Vagina (tissue), 2 donors: ENCODE measurements around the gene GRIK4. TPM values are rescaled to one million over a fixed set of nuclear protein-coding genes. Genes with fewer than 3 reads are reported as not detected.

Experiments used
- DNase-seq, 2 donors: peaks; one replicate each; pipeline ENCODE4 v3.0.0-alpha.2; 2017; ENCODE audit errors: extremely low spot score in 2 of 2
- H3K27ac ChIP-seq: fragments of 200-600 bp; sonication (generic); one replicate; pipeline ENCODE4 v1.5.1; 2019
- H3K27me3 ChIP-seq: fragments of 200-600 bp; sonication (generic); one replicate; pipeline ENCODE4 v1.5.1; 2019
- H3K36me3 ChIP-seq, 2 donors: fragments of 200-600 bp; sonication (generic); one replicate each; pipeline ENCODE4 v1.5.1; 2017 to 2019
- H3K4me1 ChIP-seq: fragments of 200-600 bp; sonication (generic); one replicate; pipeline ENCODE4 v1.5.1; 2019
- H3K4me3 ChIP-seq, 2 donors: fragments of 200-600 bp; sonication (generic); 1 replicate in 1 of 2; 2 replicates in 1 of 2; pipeline ENCODE4 v1.5.1; 2016 to 2019
- H3K9me3 ChIP-seq: fragments of 200-600 bp; sonication (generic); one replicate; pipeline ENCODE4 v1.5.1; 2019
- CTCF ChIP-seq, 3 experiments: fragments of 450-650 bp in 2 of 3; fragments of 200-600 bp in 1 of 3; sonication (generic) in 1 of 3; IDR thresholded peaks; one replicate each; pipeline ENCODE4 v1.5.1; 2017 to 2019; ENCODE audit warnings: antibody characterized with exemption in 3 of 3, mild to moderate bottlenecking in 2 of 3, moderate library complexity in 2 of 3
- POLR2A ChIP-seq, 2 donors: fragments of 450-650 bp; IDR thresholded peaks; one replicate each; pipeline ENCODE4 v1.6.1; 2017; ENCODE audit warnings: antibody characterized with exemption in 2 of 2, mild to moderate bottlenecking in 2 of 2, moderate library complexity in 2 of 2
- POLR2AphosphoS5 ChIP-seq, 2 donors: sonication (generic); formaldehyde crosslinking; IDR thresholded peaks; one replicate each; pipeline ENCODE4 v1.9.0; 2017; ENCODE audit warnings: antibody characterized with exemption in 2 of 2, mild to moderate bottlenecking in 2 of 2, low read depth in 1 of 2; ENCODE audit not compliant: insufficient read depth in 1 of 2
- intact Hi-C: fragments of 100-400 bp; cut with DNase I; formaldehyde crosslinking; loops from one replicate; pipeline ENCODE4 v1.15.1; 2023
- total RNA-seq: library from RNA; depleted of rRNA; stranded (reverse); fragments of >200 nt; gene quantifications from one replicate; pipeline ENCODE4 v1.2.3, GENCODE V29; 2016

Gene GRIK4
- total RNA-seq, 1 donor from 2014 or later = 0.25 TPM

GRCh38 chr11:120527111-120527761 lies 15.7 kb downstream of the GRIK4 start:
- TF ChIP-seq POLR2AphosphoS5 (IDR thresholded peaks at IDR 0.05; ENCODE audit: insufficient read depth in 1 of 2, low read depth in 1 of 2) (no peak), CTCF (IDR thresholded peaks at IDR 0.05) (no peak), POLR2A (IDR thresholded peaks at IDR 0.05) (no peak)
- Histone ChIP-seq H3K36me3 (no peaks in the 10 kb centered on the region), H3K4me1 (peaks cover 5% of the 10 kb centered on the region), H3K27me3 (no peaks in the 10 kb centered on the region), H3K27ac (no peak overlapping the region), H3K4me3 (no peak overlapping the region), H3K9me3 (no peaks in the 10 kb centered on the region)
- DNase-seq = no peak
- intact Hi-C loops = no loop called here

GRCh38 chr11:120528749-120529148 lies 17.2 kb downstream of the GRIK4 start:
- no peaks in the 10 kb centered on the region for H3K36me3 ChIP-seq
- no peak overlapping the region for H3K27ac ChIP-seq
- intact Hi-C loops = no loop called here
- no peaks in the 10 kb centered on the region for H3K27me3 ChIP-seq
- DNase-seq = no peak
- no peak for TF ChIP-seq POLR2AphosphoS5 (IDR thresholded peaks at IDR 0.05; ENCODE audit: insufficient read depth in 1 of 2, low read depth in 1 of 2)
- TF ChIP-seq CTCF (IDR thresholded peaks at IDR 0.05) = no peak
- TF ChIP-seq POLR2A (IDR thresholded peaks at IDR 0.05) = no peak
- H3K4me3 ChIP-seq = no peak overlapping the region
- no peaks in the 10 kb centered on the region for H3K9me3 ChIP-seq
- peaks cover 5% of the 10 kb centered on the region for H3K4me1 ChIP-seq

- no peaks in the 10 kb centered on the region for H3K27me3 ChIP-seq
- H3K4me1 ChIP-seq = peaks cover 5% of the 10 kb centered on the region
- H3K9me3 ChIP-seq = no peaks in the 10 kb centered on the region
- no peak overlapping the region for H3K4me3 ChIP-seq
- no peaks in the 10 kb centered on the region for H3K36me3 ChIP-seq
- intact Hi-C loops = no loop called here
- H3K27ac ChIP-seq = no peak overlapping the region
- no peak for DNase-seq
- TF ChIP-seq POLR2A (IDR thresholded peaks at IDR 0.05) (no peak), POLR2AphosphoS5 (IDR thresholded peaks at IDR 0.05; ENCODE audit: insufficient read depth in 1 of 2, low read depth in 1 of 2) (no peak), CTCF (IDR thresholded peaks at IDR 0.05) (no peak)
Measured at GRCh38 chr11:120529214-120529613, 17.7 kb downstream of the GRIK4 start.

GRCh38 chr11:120529911-120530310 lies 18.4 kb downstream of the GRIK4 start:
- TF ChIP-seq POLR2AphosphoS5 (IDR thresholded peaks at IDR 0.05; ENCODE audit: insufficient read depth in 1 of 2, low read depth in 1 of 2) (no peak), CTCF (IDR thresholded peaks at IDR 0.05) (no peak), POLR2A (IDR thresholded peaks at IDR 0.05) (no peak)
- intact Hi-C loops = no loop called here

GRCh38 chr11:120532082-120532831 lies 20.7 kb downstream of the GRIK4 start:
- Histone ChIP-seq H3K27me3 (no peaks in the 10 kb centered on the region), H3K36me3 (no peaks in the 10 kb centered on the region), H3K4me1 (peaks cover 3% of the 10 kb centered on the region), H3K4me3 (peak overlapping the region in 1 of 2 donors; percentile 26), H3K9me3 (no peaks in the 10 kb centered on the region), H3K27ac (peak overlapping the region; percentile 39)
- DNase-seq = no peak
- TF ChIP-seq POLR2AphosphoS5 (IDR thresholded peaks at IDR 0.05; ENCODE audit: insufficient read depth in 1 of 2, low read depth in 1 of 2) = no peak
- TF ChIP-seq CTCF (IDR thresholded peaks at IDR 0.05) = no peak
- TF ChIP-seq POLR2A (IDR thresholded peaks at IDR 0.05) = no peak
- intact Hi-C loops = no loop called here

More at GRCh38 chr11:120529911-120530310, 18.4 kb downstream of the GRIK4 start:
- H3K27ac ChIP-seq = no peak overlapping the region
- H3K9me3 ChIP-seq = no peaks in the 10 kb centered on the region
- no peaks in the 10 kb centered on the region for H3K36me3 ChIP-seq
- DNase-seq = no peak
- H3K4me3 ChIP-seq = no peak overlapping the region
- no peaks in the 10 kb centered on the region for H3K27me3 ChIP-seq
- H3K4me1 ChIP-seq = peaks cover 5% of the 10 kb centered on the region
